Cardiac fibroblast (primary cell): ENCODE data around the gene LCE6A.

Source experiments
- DNase-seq, 2 donors: peaks; one replicate each; pipeline versions ENCODE4 v3.0.0 to v3.0.0-alpha.2; 2010; ENCODE audit warnings: low read depth in 2 of 2
- H3K4me3 ChIP-seq, 2 donors: replicated peaks in 1 of 2; 1 replicate in 1 of 2; 2 replicates in 1 of 2; pipeline ENCODE4 v1.5.1; 2011; ENCODE audit warnings: low read depth in 2 of 2, low read length in 2 of 2, mild to moderate bottlenecking in 2 of 2, moderate library complexity in 1 of 2
- CTCF ChIP-seq: IDR thresholded peaks from one replicate; pipeline ENCODE4 v1.5.1; 2011; ENCODE audit warnings: low read depth, mild to moderate bottlenecking, low read length, inconsistent platforms

LCE6A gene

GRCh38 chr1:152817309-152817708 is 25.3 kb upstream of the LCE6A start:
- no peak overlapping the region for H3K4me3 ChIP-seq
- DNase-seq = no peak
- no peak for TF ChIP-seq CTCF

- DNase-seq = no peak
Measured at GRCh38 chr1:152823294-152823693, 19.4 kb upstream of the LCE6A start.

GRCh38 chr1:152824964-152825363 is 17.7 kb upstream of the LCE6A start:
- H3K4me3 ChIP-seq = no peak overlapping the region

More at GRCh38 chr1:152823294-152823693, 19.4 kb upstream of the LCE6A start:
- TF ChIP-seq CTCF = no peak
- no peak overlapping the region for H3K4me3 ChIP-seq

GRCh38 chr1:152827173-152827572 is 15.5 kb upstream of the LCE6A start, which contains the start of gene LCE1A:
Gene LCE1A (plus strand): TSS chr1:152827473. CDS start chr1:152827473, 0 bp downstream.
- no peak for DNase-seq
- TF ChIP-seq CTCF = no peak
- no peak within 1 kb of the TSS for H3K4me3 ChIP-seq

More at GRCh38 chr1:152824964-152825363, 17.7 kb upstream of the LCE6A start:
- TF ChIP-seq CTCF = no peak
- no peak for DNase-seq

- no peak overlapping the region for H3K4me3 ChIP-seq
- TF ChIP-seq CTCF = no peak
- DNase-seq = no peak
Measured at GRCh38 chr1:152836870-152837269, 5.8 kb upstream of the LCE6A start.

- no peak overlapping the region for H3K4me3 ChIP-seq
- DNase-seq = no peak
- no peak for TF ChIP-seq CTCF
Measured at GRCh38 chr1:152855661-152856060, 13.0 kb downstream of the LCE6A start.

- TF ChIP-seq CTCF = no peak
- no peak overlapping the region for H3K4me3 ChIP-seq
- no peak for DNase-seq
Measured at GRCh38 chr1:152858062-152858461, 15.4 kb downstream of the LCE6A start.
